GM21528 (cell line): ENCODE results near the gene GLP1R.

ENCODE experiments used
- ATAC-seq: cut with Tn5 transposase; IDR thresholded peaks from one replicate; pipeline ENCODE4 v1.9.1; 2021; ENCODE audit warnings: mild to moderate bottlenecking, moderate library complexity; ENCODE audit not compliant: unreplicated experiment, low FRiP score

GLP1R gene

GRCh38 chr6:39083231-39083634 lies 34.7 kb downstream of the GLP1R start:
- no peak for ATAC-seq

- no peak for ATAC-seq
Observed at GRCh38 chr6:39084506-39084905, 35.9 kb downstream of the GLP1R start.

- no peak for ATAC-seq
Observed at GRCh38 chr6:39085129-39085797, 36.7 kb downstream of the GLP1R start.

GRCh38 chr6:39086294-39086693 lies 37.7 kb downstream of the GLP1R start:
- no peak for ATAC-seq

GRCh38 chr6:39086711-39087110 lies 38.1 kb downstream of the GLP1R start:
- ATAC-seq = no peak

- ATAC-seq = no peak
Observed at GRCh38 chr6:39087197-39087596, 38.6 kb downstream of the GLP1R start.

- ATAC-seq = no peak
Observed at GRCh38 chr6:39088331-39088730, 39.8 kb downstream of the GLP1R start.

GRCh38 chr6:39090036-39090435 lies 41.5 kb downstream of the GLP1R start:
- ATAC-seq = no peak

- ATAC-seq = no peak
Observed at GRCh38 chr6:39091220-39091619, 42.6 kb downstream of the GLP1R start.

- ATAC-seq = no peak
Observed at GRCh38 chr6:39092124-39092523, 43.5 kb downstream of the GLP1R start.

GRCh38 chr6:39093149-39093708 lies 44.6 kb downstream of the GLP1R start:
- ATAC-seq = no peak

GRCh38 chr6:39095578-39095977 lies 47.0 kb downstream of the GLP1R start:
- ATAC-seq = no peak

- ATAC-seq = no peak
Observed at GRCh38 chr6:39100358-39100757, 51.8 kb downstream of the GLP1R start.

- ATAC-seq = no peak
Observed at GRCh38 chr6:39102071-39102820, 53.7 kb downstream of the GLP1R start.

GRCh38 chr6:39102821-39103136 lies 54.2 kb downstream of the GLP1R start:
- ATAC-seq = no peak

GRCh38 chr6:39104528-39104927 lies 55.9 kb downstream of the GLP1R start:
- no peak for ATAC-seq

- no peak for ATAC-seq
Observed at GRCh38 chr6:39107034-39107433, 58.5 kb downstream of the GLP1R start.

GRCh38 chr6:39107641-39108040 lies 59.1 kb downstream of the GLP1R start:
- ATAC-seq = no peak

GRCh38 chr6:39108041-39108839 lies 59.7 kb downstream of the GLP1R start:
- no peak for ATAC-seq

GRCh38 chr6:39111280-39111679 lies 62.7 kb downstream of the GLP1R start:
- no peak for ATAC-seq

GRCh38 chr6:39113788-39114187 lies 65.2 kb downstream of the GLP1R start:
- no peak for ATAC-seq
